ENCODE data around the gene RFESD. TPM values are rescaled to one million over a fixed set of nuclear protein-coding genes. Genes with fewer than 3 reads are reported as not detected.
A peak's percentile ranks its signal among the peaks of the same experiment; 100 is the strongest.

RFESD gene
- total RNA-seq (2016; rRNA removed; fragmentation: Illumina TruSeq; extraction: Trizol) (1.2 and 2.2 TPM in 2 replicates), polyA plus RNA-seq (2011; rRNA removed) (1.1 TPM in 2 replicates), polyA minus RNA-seq (2011; rRNA and poly(A)+ RNA removed; ENCODE audit: low replicate concordance) (0.10 and 0.96 TPM in 2 replicates), Bru-seq, nascent RNA (percentile 36 among the genes with signal in this experiment), BruChase-seq, experiment 1, labeled RNA remaining after a 6-hour chase (percentile 28 among the genes with signal in this experiment), BruChase-seq, experiment 2, labeled RNA remaining after a 2-hour chase (percentile 29 among the genes with signal in this experiment)
- total RNA-seq (2016; cell fraction: cytosol; rRNA removed; fragmentation: Illumina TruSeq; extraction: Trizol; ENCODE audit: low read depth), result 1.3 and 1.6 TPM in 2 replicates
- total RNA-seq (2016; cell fraction: insoluble cytoplasmic fraction; rRNA removed; fragmentation: Illumina TruSeq; extraction: Trizol), result 1.1 and 1.9 TPM in 2 replicates
- 0.65 and 1.2 TPM in 2 replicates for total RNA-seq (2016; cell fraction: membrane; rRNA removed; fragmentation: Illumina TruSeq; extraction: Trizol)
- total RNA-seq (2016; cell fraction: nucleus; rRNA removed; fragmentation: Illumina TruSeq; extraction: Trizol), result 1.8 and 2.5 TPM in 2 replicates
- 0.32 and 0.51 TPM in 2 replicates for polyA plus RNA-seq (2011; cell fraction: cytosol; rRNA removed)
- 0.24 and 0.50 TPM in 2 replicates for polyA plus RNA-seq (2011; cell fraction: nucleus; rRNA removed)
- 1.1 and 1.6 TPM in 2 replicates for polyA plus RNA-seq (2012)
- polyA plus RNA-seq (2016; cell fraction: cytosol; fragmentation: Illumina TruSeq; extraction: Trizol; ENCODE audit: low read depth), result 0.32 and 0.85 TPM in 2 replicates
- polyA plus RNA-seq (2016; cell fraction: insoluble cytoplasmic fraction; fragmentation: Illumina TruSeq; extraction: Trizol; ENCODE audit: low read depth), result 1.5 and 2.0 TPM in 2 replicates
- 0.31 and 0.51 TPM in 2 replicates for polyA plus RNA-seq (2016; cell fraction: membrane; fragmentation: Illumina TruSeq; extraction: Trizol; ENCODE audit: low read depth)
- 1.8 and 2.3 TPM in 2 replicates for polyA plus RNA-seq (2016; cell fraction: nucleus; fragmentation: Illumina TruSeq; extraction: Trizol; ENCODE audit: insufficient read depth, low read depth)
- polyA minus RNA-seq (2011; cell fraction: cytosol; rRNA and poly(A)+ RNA removed), result 0.79 TPM in 1 of 2 replicates, not detected in the other
- polyA minus RNA-seq (2011; cell fraction: nucleus; rRNA and poly(A)+ RNA removed), result 1.1 and 1.8 TPM in 2 replicates
- long read RNA-seq, experiment 1, result 0 reads
- long read RNA-seq, experiment 2, partial matches to known transcripts, result 0 of 4 reads
- long read RNA-seq, experiment 2, other reads (novel, unspliced or antisense), result 2 of 4 reads

DNA sequence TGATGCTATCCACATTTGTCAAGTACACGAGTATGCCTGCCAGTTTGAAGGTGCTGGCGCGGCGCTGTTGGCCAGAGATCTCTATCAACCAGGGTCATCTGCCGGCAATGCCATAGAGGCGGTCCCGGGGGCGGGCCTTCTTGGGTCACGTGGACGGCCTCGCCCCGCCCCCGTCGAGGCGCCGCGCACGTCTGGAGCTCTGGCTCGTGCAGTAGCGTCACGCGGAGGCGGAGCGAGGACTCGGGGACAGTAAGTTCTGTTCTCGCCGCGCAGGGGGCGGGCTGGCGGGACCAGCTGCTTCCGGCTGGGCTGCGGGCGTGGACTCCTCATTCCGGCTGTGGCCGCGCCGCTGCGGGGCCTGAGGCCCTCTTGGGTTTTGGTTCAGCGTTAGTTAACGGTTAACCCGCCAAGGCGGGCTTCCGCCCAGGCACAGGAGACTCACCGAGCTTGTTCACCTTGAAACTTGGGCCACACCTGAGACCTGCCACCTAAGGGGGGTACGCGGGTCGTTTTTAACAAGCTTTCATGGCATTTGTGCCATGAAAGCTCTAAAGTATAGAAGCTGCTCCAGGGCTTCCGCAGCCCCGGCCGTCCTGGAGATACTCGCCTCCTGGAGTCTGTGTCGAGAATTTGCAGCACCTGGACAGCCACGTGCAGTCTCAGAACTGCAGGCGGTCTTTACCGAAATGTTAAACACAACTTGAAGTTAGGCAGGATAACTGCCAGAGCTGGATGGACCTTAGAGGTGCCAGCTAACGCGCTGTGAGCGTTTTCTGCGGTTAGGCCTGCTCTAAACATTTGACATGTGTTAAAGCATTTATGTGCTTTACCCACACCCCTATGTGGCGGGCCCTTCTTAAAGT lies at the start of gene RFESD:
RFESD (plus strand) TSS at position 209 of the 863 bp plus-strand sequence. CDS start 5,495 bp downstream, outside the sequence.
- ATAC-seq, result peak; percentile 98
- H3K4me2 ChIP-seq (ENCODE audit: low read depth, low read length), result peak within 1 kb of the TSS; percentile 77
- peaks cover 55% of the 10 kb centered on the region for H3K4me1 ChIP-seq (ENCODE audit: insufficient read depth, low read length)
- H3K27me3 ChIP-seq (ENCODE audit: control insufficient read depth in 1 of 2, insufficient read depth in 2 of 2, low read length in 2 of 2), result no peaks in the 10 kb centered on the region
- peak within 1 kb of the TSS; percentile 61 for H3K9ac ChIP-seq (ENCODE audit: insufficient read depth, low read depth, low read length)
- in situ Hi-C loops (cut with HindIII; ENCODE audit: extremely low pct_ligation_motif_present, low pct_unique_long_range_greater_than_20kb) (loop anchor here (25.0 kb wide), 1 partner anchor 691 kb away; no protein-coding TSS in a partner anchor), intact Hi-C loops (cut with micrococcal nuclease; ENCODE audit: unreplicated experiment) (loop anchor here (5.0 to 10.0 kb wide), 4 partner anchors 86 to 948 kb away; partner anchors contain the start of genes ARSK, RHOBTB3 and SKIC3)
- H3K4me3 ChIP-seq (replicated peaks in 1 of 3; ENCODE audit: insufficient read depth in 1 of 3, low read depth in 2 of 3, low read length in 3 of 3), result peak within 1 kb of the TSS; percentile 31 to 55 (median 39); a peak in 5 of 6 replicates
- no peaks in the 10 kb centered on the region for H3K36me3 ChIP-seq (replicated peaks in 1 of 2; ENCODE audit: control insufficient read depth in 1 of 2, insufficient read depth in 2 of 2, low read length in 2 of 2)
- DNase-seq (ENCODE audit: low spot score), result peak; percentile 96
- peak within 1 kb of the TSS; percentile 90 for H3K27ac ChIP-seq (ENCODE audit: extremely low read length, insufficient read depth, low read length)
- CTCF ChIA-PET (ENCODE audit: low intra/inter-chr PET ratio, low total read pairs), result interaction anchor here (3.0 kb wide), 1 partner anchor 200 kb away, joined by 11 read pairs; no protein-coding TSS in a partner anchor
- 11% methylated on average over 15 of the region's 60 CpGs for WGBS (ENCODE audit: low lambda C conversion rate)
- peak; percentile 80 for FAIRE-seq
- peak within 1 kb of the TSS; percentile 58 for H2AFZ ChIP-seq (ENCODE audit: low read length)
- H3K79me2 ChIP-seq (ENCODE audit: insufficient read depth, low read length), result no peaks in the 10 kb centered on the region
- H4K20me1 ChIP-seq (ENCODE audit: insufficient read depth, low read length), result no peaks in the 10 kb centered on the region
- TSS peak; percentile 98 for BruUV-seq (replicated peaks)
- POLR2A ChIA-PET, result interaction anchor here (0.7 to 1.9 kb wide), 23 partner anchors 9 to 1161 kb away, joined by 3 to 31 read pairs (median 4); partner anchors contain the start of genes ARSK, ERAP1, GLRX and RHOBTB3
- H3K9me3 ChIP-seq (ENCODE audit: low read length), result no peaks in the 10 kb centered on the region
- peak; percentile 74; the same call in 1 of the 2 replicates for TF ChIP-seq RELA (CRISPR knock-in tag; IDR thresholded peaks at IDR 0.05)
- TF ChIP-seq PHF5A (CRISPR knock-in tag; IDR thresholded peaks at IDR 0.05; ENCODE audit: low read depth, unreplicated experiment), result peak; percentile 72
- TF ChIP-seq RFX1 (IDR thresholded peaks at IDR 0.05), result no peak
- TF ChIP-seq XRCC5 (optimal IDR thresholded peaks at IDR 0.05; ENCODE audit: low read length), result peak; percentile 81
- peak; percentile 85 for TF ChIP-seq TEAD3 (CRISPR knock-in tag; optimal IDR thresholded peaks at IDR 0.05; ENCODE audit: borderline replicate concordance)
- no peak for TF ChIP-seq SOX6 (IDR thresholded peaks at IDR 0.05)
- peak; percentile 85 for TF ChIP-seq SOX6 (CRISPR knock-in tag; IDR thresholded peaks at IDR 0.05)
- TF ChIP-seq PAX8 (CRISPR knock-in tag; IDR thresholded peaks at IDR 0.05; ENCODE audit: borderline replicate concordance), result no peak
- 0 out of 2 replicates have a peak, but pooled peaks have one; percentile 50 for TF ChIP-seq ZNF569 (CRISPR knock-in tag; IDR thresholded peaks at IDR 0.05; ENCODE audit: borderline replicate concordance)
- peak; percentile 66; the same call in 1 of the 2 replicates for TF ChIP-seq ARHGAP35 (CRISPR knock-in tag; IDR thresholded peaks at IDR 0.05; ENCODE audit: borderline replicate concordance)
- no peak for TF ChIP-seq ZHX1 (CRISPR knock-in tag; IDR thresholded peaks at IDR 0.05; ENCODE audit: low read depth)
- TF ChIP-seq, protein P1, sequence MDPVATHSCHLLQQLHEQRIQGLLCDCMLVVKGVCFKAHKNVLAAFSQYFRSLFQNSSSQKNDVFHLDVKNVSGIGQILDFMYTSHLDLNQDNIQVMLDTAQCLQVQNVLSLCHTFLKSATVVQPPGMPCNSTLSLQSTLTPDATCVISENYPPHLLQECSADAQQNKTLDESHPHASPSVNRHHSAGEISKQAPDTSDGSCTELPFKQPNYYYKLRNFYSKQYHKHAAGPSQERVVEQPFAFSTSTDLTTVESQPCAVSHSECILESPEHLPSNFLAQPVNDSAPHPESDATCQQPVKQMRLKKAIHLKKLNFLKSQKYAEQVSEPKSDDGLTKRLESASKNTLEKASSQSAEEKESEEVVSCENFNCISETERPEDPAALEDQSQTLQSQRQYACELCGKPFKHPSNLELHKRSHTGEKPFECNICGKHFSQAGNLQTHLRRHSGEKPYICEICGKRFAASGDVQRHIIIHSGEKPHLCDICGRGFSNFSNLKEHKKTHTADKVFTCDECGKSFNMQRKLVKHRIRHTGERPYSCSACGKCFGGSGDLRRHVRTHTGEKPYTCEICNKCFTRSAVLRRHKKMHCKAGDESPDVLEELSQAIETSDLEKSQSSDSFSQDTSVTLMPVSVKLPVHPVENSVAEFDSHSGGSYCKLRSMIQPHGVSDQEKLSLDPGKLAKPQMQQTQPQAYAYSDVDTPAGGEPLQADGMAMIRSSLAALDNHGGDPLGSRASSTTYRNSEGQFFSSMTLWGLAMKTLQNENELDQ (CRISPR knock-in tag; IDR thresholded peaks at IDR 0.05; ENCODE audit: borderline replicate concordance), result no peak
